ENCODE measurements around the gene TPH1. TPM values are rescaled to one million over a fixed set of nuclear protein-coding genes. Genes with fewer than 3 reads are reported as not detected.

TPH1 gene
- total and polyA plus RNA-seq, 9 of the 15 experiments (the other 6 are each of a cell fraction or from before 2014, with no cell fraction given) = 0.04 to 0.29 (median 0.17) TPM

GRCh38 chr11:18050848-18051247, 4.8 kb upstream of the TPH1 start:
- H4K20me1 ChIP-seq (replicated peaks; ENCODE audit: control insufficient read depth, insufficient read depth, low read length) = peaks cover 5% of the 10 kb centered on the region; the same call in 1 of the 2 replicates
- WGBS (ENCODE audit: insufficient coverage, low coverage, missing lambda C conversion rate) = 6% methylated on average over 2 of the region's 2 CpGs
- H3K9ac ChIP-seq (ENCODE audit: insufficient read depth in 1 of 2, low read depth in 2 of 2, low read length in 2 of 2) = no peak overlapping the region
- in situ Hi-C loops (cut with MboI) = no loop called here
- ATAC-seq (no peak), DNase-seq (ENCODE audit: extremely low read depth in 1 of 4, low spot score in 3 of 4) (no peak), FAIRE-seq (no peak)
- no peak overlapping the region for H3K27ac ChIP-seq (ENCODE audit: extremely low read depth, low read depth, low read length)
- H3K9me1 ChIP-seq (ENCODE audit: control insufficient read depth, insufficient read depth, low read length) = no peaks in the 10 kb centered on the region
- H3K4me1 ChIP-seq (replicated peaks in 1 of 2; ENCODE audit: control insufficient read depth in 2 of 2, insufficient read depth in 2 of 2, low read length in 2 of 2) = peaks cover 0 to 5% of the 10 kb centered on the region in 2 experiments; a peak in 1 of 5 replicates
- no peaks in the 10 kb centered on the region for H3K79me2 ChIP-seq (ENCODE audit: control insufficient read depth, insufficient read depth, low read length)
- ChIA-PET CTCF (ENCODE audit: low intra/inter-chr PET ratio) (no interaction called here), POLR2A (no interaction called here)
- H3K4me3 ChIP-seq = no peak overlapping the region
- H3K4me2 ChIP-seq (ENCODE audit: insufficient read depth, low read length) = no peak overlapping the region
- no peaks in the 10 kb centered on the region for H3K36me3 ChIP-seq (ENCODE audit: control insufficient read depth, insufficient read depth, low read length)
- no peaks in the 10 kb centered on the region for H3K9me3 ChIP-seq (replicated peaks; ENCODE audit: control insufficient read depth, insufficient read depth, low read depth, low read length)
- no TSS peak for BruUV-seq (replicated peaks)
- intact Hi-C loops (cut with micrococcal nuclease) = no loop called here
- H3K27me3 ChIP-seq (ENCODE audit: control insufficient read depth in 2 of 2, insufficient read depth in 2 of 2, low read length in 2 of 2) = peaks cover 9 to 16% of the 10 kb centered on the region in 2 experiments
- no peak overlapping the region for H2AFZ ChIP-seq (ENCODE audit: low read depth, low read length)
- TF ChIP-seq ZNF551 (CRISPR knock-in tag; IDR thresholded peaks at IDR 0.05) (no peak), ZNF507 (tag; conservative IDR thresholded peaks at IDR 0.05) (no peak), FOS (IDR thresholded peaks at IDR 0.05; ENCODE audit: extremely low read depth, insufficient read length) (no peak), ZNF445 (CRISPR knock-in tag; IDR thresholded peaks at IDR 0.05; ENCODE audit: low read depth) (no peak), ZZZ3 (IDR thresholded peaks at IDR 0.05) (no peak), ZNF280A (IDR thresholded peaks at IDR 0.05; ENCODE audit: low read depth, partially characterized antibody) (no peak), ZNF583 (CRISPR knock-in tag; IDR thresholded peaks at IDR 0.05) (no peak), ZNF174 (CRISPR knock-in tag; IDR thresholded peaks at IDR 0.05) (no peak), MEIS2 (IDR thresholded peaks at IDR 0.05; ENCODE audit: partially characterized antibody) (no peak), BMI1 (IDR thresholded peaks at IDR 0.05; ENCODE audit: low read length) (no peak), MBD2 (IDR thresholded peaks at IDR 0.05; ENCODE audit: borderline replicate concordance, low read depth) (no peak), ZBTB40 (IDR thresholded peaks at IDR 0.05) (no peak), ZBTB40 (CRISPR knock-in tag; IDR thresholded peaks at IDR 0.05) (no peak), SRSF7 (optimal IDR thresholded peaks at IDR 0.05; ENCODE audit: low read depth, low read length) (no peak), ZEB2 (IDR thresholded peaks at IDR 0.05) (no peak), RCOR1 (IDR thresholded peaks at IDR 0.05; ENCODE audit: borderline replicate concordance in 1 of 2, low read depth in 2 of 2, low read length in 2 of 2) (no peak)
